Caki2 (cell line): Measurements from ENCODE around the gene DDX56. TPM values are rescaled to one million over a fixed set of nuclear protein-coding genes. Genes with fewer than 3 reads are reported as not detected.

ENCODE experiments used
- DNase-seq: peaks from one replicate; pipeline ENCODE4 v3.0.0-alpha.2; 2015; ENCODE audit warnings: low read depth
- in situ Hi-C: cut with HindIII; loops from 2 replicates; pipeline ENCODE4 v1.10.0; 2016; ENCODE audit warnings: low sequenced_read_pairs, low pct_unique_long_range_greater_than_20kb, mixed read lengths
- total RNA-seq: library from RNA; depleted of rRNA; stranded (reverse); fragments of >200 nt; shearing (Covaris generic); gene quantifications from 2 replicates; pipeline ENCODE4 v1.2.3, GENCODE V29; 2014; ENCODE audit warnings: low replicate concordance

The DDX56 gene
- total RNA-seq, 1 experiment from 2014 or later, result 131 TPM

DNA sequence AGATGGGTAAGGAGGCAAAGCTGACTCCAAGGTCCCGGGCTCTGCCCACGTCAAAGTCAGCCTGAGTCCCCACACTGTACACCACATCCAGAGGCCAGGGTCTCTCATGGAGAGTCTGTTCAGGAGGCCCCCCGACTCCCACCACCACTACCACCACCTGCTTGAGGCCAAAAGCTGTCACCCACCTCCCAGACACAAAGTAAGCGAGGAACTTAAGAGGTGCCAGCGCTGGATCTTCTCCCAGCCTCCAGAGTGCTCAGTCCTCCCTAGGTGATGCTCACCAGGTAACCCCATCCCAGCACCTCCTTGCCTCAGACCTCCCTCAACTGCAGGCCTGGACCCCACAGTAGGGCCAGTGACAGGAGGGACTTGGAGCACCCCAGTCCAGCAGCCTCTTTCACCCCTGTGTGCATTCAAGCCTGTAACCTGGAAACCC is 33.1 kb downstream of the DDX56 start:
- in situ Hi-C loops, result no loop called here
- DNase-seq, result no peak

GRCh38 chr7:44539669-44540506 is 33.8 kb downstream of the DDX56 start:
- in situ Hi-C loops, result no loop called here
- no peak for DNase-seq

DNA sequence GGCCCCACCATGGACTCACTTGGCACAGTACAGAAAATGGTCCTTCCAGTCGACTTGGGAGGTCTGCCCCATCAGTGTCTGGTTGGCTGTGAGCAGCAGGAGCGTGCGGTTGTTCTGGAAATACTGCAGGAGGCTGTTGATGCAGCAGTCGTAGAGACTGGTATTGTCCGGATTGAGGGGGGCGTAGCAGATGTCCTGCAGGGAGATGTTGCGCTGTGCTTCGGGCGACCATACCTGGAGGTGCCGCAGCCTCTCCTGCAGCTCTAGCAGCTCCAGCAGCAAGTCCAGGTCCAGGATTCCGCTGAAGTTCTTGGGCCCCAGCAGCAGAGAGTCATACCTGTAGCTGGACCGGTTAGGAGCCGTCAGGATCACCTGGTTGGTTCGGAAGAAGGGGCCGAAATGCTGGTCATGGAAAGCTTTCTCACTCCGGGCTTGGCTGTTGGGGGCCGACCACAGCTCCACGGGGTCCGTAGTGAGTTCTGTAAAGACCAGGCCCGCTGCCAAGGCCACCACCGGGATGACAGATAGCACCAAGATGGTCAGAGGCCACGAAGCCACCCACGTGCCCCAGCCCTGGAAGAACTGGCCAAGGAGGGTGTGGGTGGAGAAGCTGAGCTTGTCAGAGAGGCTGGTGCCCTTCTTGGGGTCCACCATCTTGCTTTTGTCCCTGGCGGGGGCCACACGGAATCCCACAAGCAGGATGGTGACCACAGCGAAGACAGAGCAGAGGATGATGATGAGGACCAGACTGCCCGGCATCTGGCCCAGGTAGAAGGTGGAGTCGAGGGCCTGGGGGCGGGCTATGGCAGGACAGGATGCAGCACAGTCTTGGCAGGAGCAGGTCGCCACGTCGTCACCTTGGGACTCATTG is 34.7 kb downstream of the DDX56 start:
- no peak for DNase-seq
- in situ Hi-C loops, result no loop called here

GRCh38 chr7:44538093-44538797 is 35.5 kb downstream of the DDX56 start:
- in situ Hi-C loops, result no loop called here
- DNase-seq, result no peak

DNA sequence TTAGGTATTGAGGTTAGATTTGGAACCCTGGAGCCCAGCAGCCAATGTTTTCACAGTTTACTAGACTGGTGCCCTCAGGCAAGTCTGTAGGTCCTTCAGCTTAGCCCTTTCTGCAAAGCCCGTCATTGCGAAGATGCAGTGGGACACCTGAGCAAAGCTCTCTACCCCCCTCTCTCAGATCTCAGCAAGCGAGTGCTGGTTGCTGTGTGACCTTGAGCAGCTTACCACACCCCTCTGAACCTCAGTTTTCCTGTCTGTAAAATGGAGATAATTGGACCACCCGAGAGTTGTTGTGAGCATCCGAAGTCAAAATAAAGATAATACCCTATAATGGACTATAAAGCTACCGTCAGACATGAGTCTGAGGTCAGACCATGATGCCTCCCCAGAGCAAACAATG is 36.3 kb downstream of the DDX56 start:
- in situ Hi-C loops, result no loop called here
- DNase-seq, result no peak

GRCh38 chr7:44536090-44536489 is 37.6 kb downstream of the DDX56 start:
- DNase-seq, result no peak
- in situ Hi-C loops, result no loop called here

DNA sequence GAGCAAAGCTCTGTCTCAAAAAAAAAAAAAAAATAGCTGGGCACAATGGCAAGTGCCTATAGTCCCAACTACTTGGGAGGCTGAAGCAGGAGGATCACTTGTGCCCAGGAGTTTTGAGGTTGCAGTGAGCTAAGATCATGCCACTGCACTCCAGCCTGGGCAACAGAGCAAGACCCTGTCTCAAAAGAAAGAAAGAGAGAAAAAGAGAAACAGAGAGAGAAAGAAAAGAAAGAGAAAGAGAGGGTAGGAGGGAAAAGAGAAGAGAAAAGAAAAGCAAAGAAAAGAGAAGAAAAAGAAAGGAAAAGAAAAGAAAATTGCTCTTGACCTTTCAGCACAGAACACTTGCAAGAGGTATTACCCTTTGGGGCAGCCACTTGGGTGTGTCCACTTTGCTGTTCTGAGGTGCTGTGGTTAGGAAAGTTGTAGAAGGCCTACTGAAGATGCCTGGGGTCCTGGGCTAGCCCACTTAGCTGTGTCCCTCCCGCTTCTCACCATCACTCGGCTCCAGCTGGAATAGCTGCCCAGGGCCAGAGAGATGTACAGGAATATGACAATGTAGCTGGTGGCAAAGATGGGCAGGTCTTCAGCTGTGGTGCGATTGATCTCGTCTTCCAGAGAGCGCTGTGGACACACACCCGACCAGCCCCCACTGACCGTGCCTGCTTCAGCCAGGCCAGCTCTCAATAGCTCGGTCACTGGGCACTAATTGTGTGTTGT is 38.2 kb downstream of the DDX56 start:
- no peak for DNase-seq
- in situ Hi-C loops, result no loop called here

DNA sequence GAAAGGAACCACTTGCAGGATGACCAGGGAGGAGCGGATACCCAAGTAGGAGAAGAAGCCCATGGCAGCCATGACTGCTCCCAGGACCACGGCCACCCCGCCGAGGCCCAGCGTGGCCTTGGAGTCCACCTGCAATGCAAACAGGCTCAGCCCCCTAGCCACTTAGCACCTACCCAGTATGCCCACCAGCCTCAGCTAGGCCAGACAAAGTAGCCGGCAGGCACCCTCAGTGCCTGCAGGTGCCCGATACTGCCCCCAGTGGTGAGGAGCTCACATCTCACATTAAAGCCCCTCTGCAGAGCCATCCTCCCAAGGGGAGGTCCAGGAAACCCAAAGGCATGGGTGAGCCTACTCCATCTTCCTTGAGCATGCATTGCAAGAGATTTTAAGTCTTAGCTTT is 39.2 kb downstream of the DDX56 start:
- DNase-seq, result peak; percentile 15
- in situ Hi-C loops, result no loop called here

DNA sequence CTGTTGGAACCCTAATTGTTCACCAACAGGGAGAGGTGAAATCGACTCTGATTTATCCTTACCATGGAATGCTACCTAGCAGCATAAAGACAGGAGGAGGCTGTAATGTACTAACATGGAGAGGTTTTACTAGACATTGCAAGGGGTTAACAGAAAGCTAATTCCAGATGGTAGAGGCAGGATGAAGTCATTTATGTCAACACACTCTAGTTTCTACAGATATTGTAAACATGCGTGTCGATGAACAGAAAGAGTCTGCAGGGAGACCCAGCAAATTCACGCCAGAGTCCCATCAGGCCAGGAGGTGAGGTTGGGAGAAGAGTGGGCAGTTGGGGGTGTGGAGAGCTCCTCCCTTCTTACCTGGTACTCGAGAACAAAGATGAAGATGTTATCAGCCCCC is 39.6 kb downstream of the DDX56 start:
- in situ Hi-C loops, result no loop called here
- DNase-seq, result no peak

GRCh38 chr7:44533301-44534055 is 40.2 kb downstream of the DDX56 start:
- in situ Hi-C loops, result no loop called here

GRCh38 chr7:44531421-44532380 is 42.0 kb downstream of the DDX56 start:
- no peak for DNase-seq
- in situ Hi-C loops, result no loop called here

More at GRCh38 chr7:44533301-44534055, 40.2 kb downstream of the DDX56 start:
- no peak for DNase-seq

DNA sequence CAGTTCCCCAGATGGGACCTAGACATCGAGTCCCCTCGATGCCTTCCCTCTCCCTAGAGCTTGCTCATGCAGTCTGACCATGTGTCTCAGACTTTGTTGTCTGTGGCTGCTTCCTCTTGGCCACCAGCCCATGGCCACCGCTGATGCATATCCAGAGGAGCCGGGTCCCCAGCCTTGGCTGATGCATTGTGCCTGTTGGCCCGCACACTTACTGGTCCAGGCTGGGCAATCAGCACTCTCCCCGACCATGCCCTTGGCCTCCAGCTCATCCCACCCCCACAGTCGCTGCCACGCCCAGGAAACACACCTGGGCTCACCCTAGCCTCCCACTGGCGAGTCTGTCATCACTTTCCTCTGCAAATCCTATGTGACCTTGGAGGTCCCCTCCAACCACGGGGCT is 42.7 kb downstream of the DDX56 start:
- no peak for DNase-seq
- in situ Hi-C loops, result no loop called here

GRCh38 chr7:44524811-44525388 is 48.8 kb downstream of the DDX56 start:
- no peak for DNase-seq
- in situ Hi-C loops, result no loop called here

GRCh38 chr7:44522315-44522714 is 51.4 kb downstream of the DDX56 start:
- DNase-seq, result no peak
- in situ Hi-C loops, result no loop called here

DNA sequence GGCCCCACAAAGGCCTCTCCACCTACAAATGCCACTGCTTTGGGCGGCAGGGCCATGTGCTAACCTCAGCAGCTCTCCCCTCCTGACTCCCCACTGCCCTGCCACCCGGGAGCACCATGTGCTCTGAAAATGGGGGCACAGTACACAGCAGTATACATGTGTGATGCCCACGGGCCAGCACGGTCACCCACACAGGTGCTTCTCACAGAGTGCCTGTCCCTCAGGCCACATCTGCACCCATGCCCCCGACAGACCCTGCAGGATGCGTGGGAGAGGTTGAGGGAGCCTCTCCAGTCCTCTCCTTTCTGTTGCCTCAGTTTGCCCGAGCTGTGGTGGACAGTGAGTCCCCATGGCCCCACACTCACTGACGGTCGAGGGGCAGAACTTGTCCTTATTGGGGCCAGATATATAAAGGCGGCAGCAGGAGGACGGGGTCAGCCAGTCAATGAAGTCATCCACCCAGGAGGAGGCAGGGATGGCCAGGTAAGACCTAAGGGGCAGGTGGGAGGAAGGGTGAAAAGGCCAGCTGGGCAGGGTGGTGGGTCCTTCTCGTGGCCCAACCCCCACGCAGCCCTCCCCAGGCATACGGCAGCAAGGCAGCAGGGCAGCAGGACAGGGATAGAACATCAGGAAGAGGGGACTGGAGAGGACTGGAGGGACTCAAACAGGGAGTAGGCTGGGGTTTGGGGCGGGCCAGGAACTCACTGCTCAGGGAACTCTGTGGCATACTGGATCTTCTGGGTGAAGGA is 52.2 kb downstream of the DDX56 start:
- in situ Hi-C loops, result no loop called here
- DNase-seq, result no peak

DNA sequence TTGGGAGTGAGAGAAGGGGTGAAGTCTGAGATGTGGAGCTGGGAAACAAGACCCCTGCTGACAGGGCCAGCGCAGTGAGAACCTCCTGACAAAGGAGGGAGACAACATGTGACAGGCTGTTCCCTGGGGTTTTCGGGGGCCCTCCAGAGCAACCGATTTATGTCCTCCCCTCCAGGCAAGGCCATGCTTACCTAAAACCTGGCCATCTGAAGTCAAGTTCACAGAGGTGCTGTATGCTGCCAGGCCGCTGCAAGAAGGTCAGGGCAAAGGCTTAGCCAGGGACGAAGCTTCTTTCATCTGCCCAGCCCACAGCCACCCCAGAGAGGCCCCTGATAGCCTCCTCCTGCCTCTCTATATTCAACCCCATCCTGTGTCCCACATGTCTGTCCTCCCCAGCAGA is 53.1 kb downstream of the DDX56 start:
- no peak for DNase-seq
- in situ Hi-C loops, result no loop called here
